A673 (cell line): ENCODE results near the gene CEP170B. TPM values are rescaled to one million over a fixed set of nuclear protein-coding genes. Genes with fewer than 3 reads are reported as not detected.

ENCODE experiments used
- BruUV-seq: library from RNA; stranded (reverse); fragments of 400-500 nt; replicated peaks from 2 replicates; lab custom pipeline; 2021; lab: Mats Ljungman, UMichigan
- CTCF ChIA-PET: fragments of 300-600 bp; sonication (Branson Sonifier 250); formaldehyde crosslinking; loops from one replicate; lab custom pipeline; 2022; ENCODE audit warnings: antibody characterized with exemption; lab: Charles Lee
- POLR2A ChIA-PET: fragments of 300-600 bp; sonication (Branson Sonifier 250); formaldehyde crosslinking; loops from one replicate; lab custom pipeline; 2022; ENCODE audit warnings: antibody characterized with exemption; ENCODE audit not compliant: low non-redundant PET; lab: Charles Lee
- DNase-seq: peaks from one replicate; pipeline ENCODE4 v3.0.0-alpha.2; 2015; ENCODE audit warnings: low spot score
- H3K27ac ChIP-seq: fragments of 200-600 bp; sonication (generic); 2 replicates; pipeline ENCODE4 v1.5.1; 2016; ENCODE audit warnings: mixed run types, low read depth, mild to moderate bottlenecking, mixed read lengths, antibody characterized with exemption, low read length; ENCODE audit not compliant: poor library complexity, severe bottlenecking
- H3K27me3 ChIP-seq: fragments of 200-600 bp; sonication (generic); replicated peaks from 2 replicates; pipeline ENCODE4 v1.6.1; 2017; ENCODE audit warnings: mixed run types, low read depth, mild to moderate bottlenecking, mixed read lengths, antibody characterized with exemption, low read length; ENCODE audit not compliant: insufficient read depth, poor library complexity
- H3K36me3 ChIP-seq: fragments of 200-600 bp; sonication (generic); 2 replicates; pipeline ENCODE4 v1.6.1; 2016; ENCODE audit warnings: mixed run types, mild to moderate bottlenecking, mixed read lengths, antibody characterized with exemption, low read length; ENCODE audit not compliant: insufficient read depth, poor library complexity, severe bottlenecking
- H3K4me1 ChIP-seq: fragments of 200-600 bp; sonication (generic); 2 replicates; pipeline ENCODE4 v1.6.1; 2017; ENCODE audit warnings: mixed run types, mild to moderate bottlenecking, mixed read lengths, antibody characterized with exemption, low read length; ENCODE audit not compliant: insufficient read depth, poor library complexity, severe bottlenecking
- H3K4me3 ChIP-seq: fragments of 200-600 bp; sonication (generic); 2 replicates; pipeline ENCODE4 v1.5.1; 2016; ENCODE audit warnings: low read depth, mixed run types, mild to moderate bottlenecking, mixed read lengths, low read length; ENCODE audit not compliant: poor library complexity, severe bottlenecking
- H3K9me3 ChIP-seq: fragments of 200-600 bp; sonication (generic); 2 replicates; pipeline ENCODE4 v1.6.1; 2016; ENCODE audit warnings: mixed run types, low read depth, mild to moderate bottlenecking, mixed read lengths, antibody characterized with exemption, low read length; ENCODE audit not compliant: poor library complexity, severe bottlenecking
- CTCF ChIP-seq: fragments of 300-800, 200-600 bp; sonication (generic); conservative IDR thresholded peaks from 2 replicates; pipeline ENCODE4 v1.5.1; 2017; ENCODE audit warnings: low read depth, mild to moderate bottlenecking, antibody characterized with exemption, low read length, moderate library complexity, mixed read lengths
- EZH2 ChIP-seq: fragments of 200-600 bp; sonication (generic); IDR thresholded peaks from 2 replicates; pipeline ENCODE4 v1.6.1; 2017; ENCODE audit warnings: borderline replicate concordance, low read depth, mild to moderate bottlenecking, mixed read lengths, antibody characterized with exemption, low read length; ENCODE audit not compliant: poor library complexity, severe bottlenecking
- intact Hi-C: fragments of 100-400 bp; cut with micrococcal nuclease; formaldehyde crosslinking; loops from one replicate; pipeline ENCODE4 v1.10.0; 2022; ENCODE audit not compliant: unreplicated experiment
- total RNA-seq: library from RNA; stranded (reverse); gene quantifications from 2 replicates; pipeline ENCODE4 v1.2.3, GENCODE V29; 2021

The CEP170B gene
- total RNA-seq, 1 experiment from 2014 or later: 20.8 TPM

GRCh38 chr14:104936361-104937155 lies 71.5 kb downstream of the CEP170B start:
- ChIA-PET CTCF (interaction anchor here (0.5 kb wide), 1 partner anchor 171 kb away, joined by 4 read pairs; no protein-coding TSS in a partner anchor), POLR2A (no interaction called here)
- DNase-seq: no peak
- peaks cover 50% of the 10 kb centered on the region for H3K27me3 ChIP-seq
- TF ChIP-seq EZH2: no peak
- no peak for TF ChIP-seq CTCF
- H3K36me3 ChIP-seq: no peaks in the 10 kb centered on the region
- no peak overlapping the region for H3K4me3 ChIP-seq
- no peaks in the 10 kb centered on the region for H3K9me3 ChIP-seq
- H3K4me1 ChIP-seq: no peaks in the 10 kb centered on the region
- intact Hi-C loops: no loop called here
- no peak overlapping the region for H3K27ac ChIP-seq
- no TSS peak for BruUV-seq

GRCh38 chr14:104937161-104937560 lies 72.1 kb downstream of the CEP170B start:
- no peaks in the 10 kb centered on the region for H3K9me3 ChIP-seq
- no peaks in the 10 kb centered on the region for H3K36me3 ChIP-seq
- H3K4me1 ChIP-seq: no peaks in the 10 kb centered on the region
- H3K27ac ChIP-seq: no peak overlapping the region
- no peak for DNase-seq
- H3K4me3 ChIP-seq: no peak overlapping the region
- H3K27me3 ChIP-seq: peaks cover 50% of the 10 kb centered on the region
- intact Hi-C loops: no loop called here
- CTCF ChIA-PET: no interaction called here
- BruUV-seq: no TSS peak
- POLR2A ChIA-PET: no interaction called here
- no peak for TF ChIP-seq CTCF
- TF ChIP-seq EZH2: no peak

- H3K4me1 ChIP-seq: no peaks in the 10 kb centered on the region
- intact Hi-C loops: no loop called here
- CTCF ChIA-PET: no interaction called here
- BruUV-seq: no TSS peak
- H3K27me3 ChIP-seq: peaks cover 50% of the 10 kb centered on the region
- DNase-seq: no peak
- no peak overlapping the region for H3K27ac ChIP-seq
- no peaks in the 10 kb centered on the region for H3K9me3 ChIP-seq
- H3K4me3 ChIP-seq: no peak overlapping the region
- no peaks in the 10 kb centered on the region for H3K36me3 ChIP-seq
- TF ChIP-seq EZH2 (no peak), CTCF (no peak)
- POLR2A ChIA-PET: no interaction called here
Measured at GRCh38 chr14:104937694-104938365, 72.8 kb downstream of the CEP170B start.
